ENCODE measurements around the gene ME2.
"Not testable (repeated sequence)": the region's sequence is repeated elsewhere in the genome, so short reads cannot be mapped to it uniquely, and the experiment has no call there.

Gene ME2

GRCh38 chr18:50855976-50856757 is 22.8 kb upstream of the ME2 start:
- no peaks in the 10 kb centered on the region for H3K4me1 ChIP-seq
- no peak overlapping the region for H3K27ac ChIP-seq
- H3K9me3 ChIP-seq: no peaks in the 10 kb centered on the region
- no peak overlapping the region for H3K4me3 ChIP-seq
- DNase-seq: no peak
- H3K36me3 ChIP-seq: no peaks in the 10 kb centered on the region
- peaks cover 0 to 4% of the 10 kb centered on the region in 2 donors for H3K27me3 ChIP-seq
- intact Hi-C loops (cut with DNase I; ENCODE audit: low total_unique reads): no loop called here
- TF ChIP-seq, protein P1, sequence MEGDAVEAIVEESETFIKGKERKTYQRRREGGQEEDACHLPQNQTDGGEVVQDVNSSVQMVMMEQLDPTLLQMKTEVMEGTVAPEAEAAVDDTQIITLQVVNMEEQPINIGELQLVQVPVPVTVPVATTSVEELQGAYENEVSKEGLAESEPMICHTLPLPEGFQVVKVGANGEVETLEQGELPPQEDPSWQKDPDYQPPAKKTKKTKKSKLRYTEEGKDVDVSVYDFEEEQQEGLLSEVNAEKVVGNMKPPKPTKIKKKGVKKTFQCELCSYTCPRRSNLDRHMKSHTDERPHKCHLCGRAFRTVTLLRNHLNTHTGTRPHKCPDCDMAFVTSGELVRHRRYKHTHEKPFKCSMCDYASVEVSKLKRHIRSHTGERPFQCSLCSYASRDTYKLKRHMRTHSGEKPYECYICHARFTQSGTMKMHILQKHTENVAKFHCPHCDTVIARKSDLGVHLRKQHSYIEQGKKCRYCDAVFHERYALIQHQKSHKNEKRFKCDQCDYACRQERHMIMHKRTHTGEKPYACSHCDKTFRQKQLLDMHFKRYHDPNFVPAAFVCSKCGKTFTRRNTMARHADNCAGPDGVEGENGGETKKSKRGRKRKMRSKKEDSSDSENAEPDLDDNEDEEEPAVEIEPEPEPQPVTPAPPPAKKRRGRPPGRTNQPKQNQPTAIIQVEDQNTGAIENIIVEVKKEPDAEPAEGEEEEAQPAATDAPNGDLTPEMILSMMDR (IDR thresholded peaks at IDR 0.05): no peak

DNA sequence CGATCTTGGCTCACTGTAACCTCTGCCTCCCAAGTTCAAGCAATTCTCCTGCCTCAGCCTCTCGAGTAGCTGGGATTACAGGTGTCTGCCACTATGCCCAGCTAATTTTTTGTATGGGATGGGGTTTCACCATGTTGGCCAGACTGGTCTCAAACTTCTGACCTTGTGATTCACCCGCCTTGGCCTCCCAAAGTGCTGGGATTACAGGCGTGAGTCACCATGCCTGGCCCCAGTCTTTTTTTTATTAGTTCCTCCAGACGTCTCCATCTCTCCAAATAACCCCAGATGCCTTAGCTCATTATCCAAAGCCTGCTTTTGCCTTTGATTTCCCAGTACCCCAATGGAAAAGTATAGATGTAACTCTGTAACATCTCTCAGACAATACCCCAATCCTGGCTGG is 21.8 kb upstream of the ME2 start:
- DNase-seq; H3K4me1 ChIP-seq; H3K4me3 ChIP-seq; intact Hi-C loops (cut with DNase I; ENCODE audit: low total_unique reads); H3K27me3 ChIP-seq; H3K27ac ChIP-seq; H3K36me3 ChIP-seq; H3K9me3 ChIP-seq: not testable (repeated sequence)

DNA sequence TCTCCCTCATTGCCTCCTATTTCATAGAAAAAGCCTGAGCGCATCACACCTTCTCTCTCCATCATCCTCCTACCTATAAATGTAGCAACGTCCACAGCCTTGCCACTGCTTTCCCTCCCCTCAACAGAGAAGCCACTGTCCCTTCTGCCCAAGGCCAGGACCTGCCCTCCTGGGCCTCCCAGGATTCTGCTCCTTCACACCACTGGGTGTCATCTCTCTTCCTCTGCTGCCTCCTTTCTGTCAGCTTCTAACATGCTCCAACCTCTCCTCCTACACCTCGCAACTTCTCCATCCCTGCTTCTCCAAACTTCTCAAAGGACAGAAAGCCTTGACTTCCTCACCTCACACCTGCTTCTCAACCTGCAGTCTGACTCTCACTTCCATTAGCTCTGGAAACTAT is 21.2 kb upstream of the ME2 start:
- intact Hi-C loops (cut with DNase I; ENCODE audit: low total_unique reads): no loop called here
- Histone ChIP-seq H3K27ac (no peak overlapping the region), H3K36me3 (no peaks in the 10 kb centered on the region), H3K27me3 (peaks cover 0 to 2% of the 10 kb centered on the region in 2 donors), H3K4me3 (no peak overlapping the region), H3K4me1 (no peaks in the 10 kb centered on the region), H3K9me3 (no peaks in the 10 kb centered on the region)
- DNase-seq: no peak
- TF ChIP-seq, protein P1 (IDR thresholded peaks at IDR 0.05): no peak

DNA sequence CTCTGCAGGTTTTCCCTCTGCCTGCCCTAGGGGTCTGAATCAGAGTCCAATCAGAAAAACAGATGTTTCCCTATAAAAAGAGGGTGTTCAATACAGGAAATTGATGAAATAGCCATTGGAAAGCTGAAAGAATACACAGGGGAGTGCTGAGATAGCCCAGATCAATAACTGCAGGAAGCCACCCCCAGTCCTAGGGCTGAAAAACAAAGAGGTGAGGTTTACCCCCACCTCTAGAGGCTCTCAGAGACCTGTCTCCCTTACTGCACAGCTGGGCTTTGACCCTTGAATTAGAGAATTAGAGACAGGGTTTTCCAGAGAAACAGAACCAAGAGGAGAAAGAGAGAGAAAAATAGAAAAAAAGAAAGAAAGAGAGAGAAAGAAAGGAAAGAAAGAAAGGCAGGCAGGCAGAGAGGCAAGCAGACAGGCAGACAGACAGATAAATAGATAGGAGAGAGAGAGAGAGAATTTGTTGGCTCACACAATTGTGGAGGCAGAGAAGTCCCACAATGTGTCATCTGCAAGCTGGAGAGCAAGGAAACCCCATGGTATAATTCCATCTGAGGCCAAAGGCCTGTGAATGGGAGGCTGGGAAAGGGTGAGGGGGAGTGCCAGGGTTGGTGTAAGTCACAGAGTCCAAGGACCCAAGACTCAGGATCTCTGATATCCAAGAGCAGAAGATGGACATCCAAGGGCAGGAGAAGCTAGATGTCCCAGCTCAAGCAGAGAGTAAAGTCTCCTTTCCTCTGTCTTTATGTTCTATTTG is 18.9 kb upstream of the ME2 start:
- Histone ChIP-seq H3K4me1 (no peaks in the 10 kb centered on the region), H3K36me3 (no peaks in the 10 kb centered on the region), H3K4me3 (no peak overlapping the region), H3K27me3 (no peaks in the 10 kb centered on the region), H3K9me3 (no peaks in the 10 kb centered on the region), H3K27ac (no peak overlapping the region)
- TF ChIP-seq, protein P1 (IDR thresholded peaks at IDR 0.05): no peak
- intact Hi-C loops (cut with DNase I; ENCODE audit: low total_unique reads): no loop called here
- DNase-seq: no peak

DNA sequence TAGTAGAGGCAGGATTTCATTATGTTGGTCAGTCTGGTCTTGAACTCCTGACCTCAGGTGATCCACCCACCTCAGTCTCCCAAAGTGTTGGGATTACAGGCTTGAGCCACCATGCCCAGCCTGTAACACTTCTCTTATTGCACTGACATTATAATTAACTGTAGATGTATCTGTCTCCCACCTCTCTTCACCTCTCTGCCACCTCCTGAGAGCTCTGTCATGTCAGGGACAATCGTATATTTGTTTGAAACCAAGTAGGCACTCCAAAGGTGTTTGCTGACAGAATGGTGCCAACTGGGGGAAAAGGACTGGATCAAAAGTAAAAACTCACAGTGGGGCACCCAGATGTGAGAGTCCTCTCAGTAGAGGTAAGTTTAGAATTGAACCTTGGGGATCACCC is 17.3 kb upstream of the ME2 start:
- no peak overlapping the region for H3K4me3 ChIP-seq
- H3K4me1 ChIP-seq: no peaks in the 10 kb centered on the region
- no peak for DNase-seq
- TF ChIP-seq, protein P1 (IDR thresholded peaks at IDR 0.05): no peak
- H3K36me3 ChIP-seq: no peaks in the 10 kb centered on the region
- no peaks in the 10 kb centered on the region for H3K27me3 ChIP-seq
- H3K27ac ChIP-seq: no peak overlapping the region
- no peaks in the 10 kb centered on the region for H3K9me3 ChIP-seq
- intact Hi-C loops (cut with DNase I; ENCODE audit: low total_unique reads): no loop called here

DNA sequence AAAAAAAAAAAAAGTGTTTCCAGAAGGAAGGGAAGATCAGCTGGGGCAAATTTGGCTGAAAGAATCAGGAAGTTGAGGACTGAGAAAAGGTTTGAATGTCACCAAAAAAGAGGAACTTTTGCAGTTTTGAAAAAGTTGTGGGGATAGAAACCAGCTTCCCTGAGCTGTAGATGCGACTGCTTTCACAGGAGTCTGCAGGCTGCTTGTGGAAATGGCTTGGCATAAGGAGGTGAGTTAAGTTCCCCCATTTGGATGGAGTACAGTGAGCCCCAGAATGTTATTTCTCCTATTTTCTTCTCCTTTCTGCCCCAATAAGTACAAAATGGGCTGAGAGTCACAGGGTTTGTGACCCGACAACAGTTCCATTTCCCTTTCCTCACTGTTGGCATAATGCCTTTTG is 16.5 kb upstream of the ME2 start:
- TF ChIP-seq, protein P1 (IDR thresholded peaks at IDR 0.05): no peak
- intact Hi-C loops (cut with DNase I; ENCODE audit: low total_unique reads): no loop called here
- Histone ChIP-seq H3K27ac (no peak overlapping the region), H3K4me1 (no peaks in the 10 kb centered on the region), H3K27me3 (no peaks in the 10 kb centered on the region), H3K9me3 (no peaks in the 10 kb centered on the region), H3K4me3 (no peak overlapping the region), H3K36me3 (no peaks in the 10 kb centered on the region)
- DNase-seq: peak in 1 of 2 donors; percentile 22
